GM19025 (cell line): Measurements from ENCODE around the gene ERICH2.

Experiments used
- ATAC-seq: cut with Tn5 transposase; IDR thresholded peaks from one replicate; pipeline ENCODE4 v1.9.1; 2021; ENCODE audit warnings: mild to moderate bottlenecking, low read depth, moderate library complexity; ENCODE audit not compliant: unreplicated experiment

ERICH2 gene

GRCh38 chr2:170761572-170761971 is 8.6 kb upstream of the ERICH2 start:
- no peak for ATAC-seq

DNA sequence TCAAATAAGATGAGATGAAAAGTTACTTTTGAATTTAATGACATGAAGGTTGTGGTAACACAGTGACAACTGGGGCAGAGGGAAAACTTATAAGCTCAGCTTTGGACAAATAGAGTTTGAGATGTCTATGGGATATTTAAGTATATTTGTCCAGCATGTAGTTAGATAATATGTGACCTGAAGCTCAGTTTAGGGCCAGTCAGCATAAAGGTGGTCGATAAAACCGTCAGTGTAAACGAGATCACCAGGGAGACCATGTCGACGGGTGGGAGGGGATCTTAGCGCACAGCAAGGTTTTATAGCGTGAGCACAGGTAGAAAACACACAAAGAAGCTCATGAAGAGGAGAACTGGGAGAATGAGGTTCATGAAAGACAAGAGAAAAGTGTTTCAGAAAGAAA is 7.4 kb upstream of the ERICH2 start:
- no peak for ATAC-seq

GRCh38 chr2:170763232-170763631 is 6.9 kb upstream of the ERICH2 start:
- ATAC-seq, result no peak

DNA sequence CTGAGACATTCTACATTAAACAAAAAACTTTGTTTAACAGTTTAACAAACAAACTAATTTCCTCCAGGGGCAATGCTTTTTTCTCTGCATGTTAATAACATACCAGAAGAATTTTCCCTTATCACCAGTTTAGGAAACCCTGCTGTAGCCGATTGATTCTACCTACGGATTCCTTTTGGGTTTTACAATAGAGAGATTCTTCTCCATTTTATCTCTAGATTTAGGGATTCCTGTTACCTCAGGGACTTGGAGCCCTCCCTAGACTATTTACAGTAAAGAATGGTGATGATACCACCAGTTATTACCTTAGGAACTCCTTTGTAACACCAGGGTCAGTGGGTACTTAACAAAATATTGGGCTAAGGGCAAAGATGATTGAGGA is 5.3 kb upstream of the ERICH2 start:
- no peak for ATAC-seq

GRCh38 chr2:170766693-170767092 is 3.5 kb upstream of the ERICH2 start:
- ATAC-seq, result no peak

DNA sequence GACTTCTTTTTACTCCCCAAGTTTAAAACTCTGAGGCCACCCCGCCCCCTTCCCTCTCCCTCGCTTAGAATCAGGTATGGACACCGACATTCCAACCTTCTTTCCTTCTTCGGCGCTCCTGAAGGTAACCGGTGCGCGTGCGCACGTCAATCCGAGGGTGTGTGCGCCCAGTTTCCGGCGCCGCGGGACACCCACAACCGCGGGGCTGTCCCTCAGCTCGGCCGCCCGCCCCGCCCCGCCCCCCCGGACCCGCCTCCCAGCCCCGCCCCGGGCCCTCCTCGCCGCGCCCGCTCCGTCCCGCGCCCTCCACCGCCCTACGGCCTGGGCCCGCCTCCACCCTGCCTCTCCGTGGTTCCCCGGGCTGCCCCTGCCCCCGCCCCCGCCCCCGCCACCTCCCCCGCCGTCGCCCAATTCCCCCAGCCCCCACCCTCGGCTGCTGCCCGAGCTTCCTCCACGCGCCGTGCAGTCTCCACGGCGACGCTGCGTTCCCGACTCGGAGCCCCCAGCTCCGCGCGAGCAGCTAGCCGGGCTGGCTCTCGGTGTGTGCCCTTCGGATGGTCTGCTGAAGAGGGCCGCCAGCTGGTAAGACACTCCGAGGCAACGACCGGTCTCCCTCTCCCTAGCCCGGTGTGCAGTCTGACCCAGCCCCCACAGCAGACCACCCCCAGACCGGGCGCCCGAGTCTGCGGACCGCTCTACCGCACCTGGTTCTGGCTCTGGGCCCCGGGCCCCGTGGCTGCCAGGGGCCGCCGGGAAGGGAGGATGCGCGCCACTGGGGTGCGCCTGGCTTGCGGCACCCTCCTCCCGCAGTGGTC is 635 bp downstream of the ERICH2 start:
- ATAC-seq, result peak; percentile 73

DNA sequence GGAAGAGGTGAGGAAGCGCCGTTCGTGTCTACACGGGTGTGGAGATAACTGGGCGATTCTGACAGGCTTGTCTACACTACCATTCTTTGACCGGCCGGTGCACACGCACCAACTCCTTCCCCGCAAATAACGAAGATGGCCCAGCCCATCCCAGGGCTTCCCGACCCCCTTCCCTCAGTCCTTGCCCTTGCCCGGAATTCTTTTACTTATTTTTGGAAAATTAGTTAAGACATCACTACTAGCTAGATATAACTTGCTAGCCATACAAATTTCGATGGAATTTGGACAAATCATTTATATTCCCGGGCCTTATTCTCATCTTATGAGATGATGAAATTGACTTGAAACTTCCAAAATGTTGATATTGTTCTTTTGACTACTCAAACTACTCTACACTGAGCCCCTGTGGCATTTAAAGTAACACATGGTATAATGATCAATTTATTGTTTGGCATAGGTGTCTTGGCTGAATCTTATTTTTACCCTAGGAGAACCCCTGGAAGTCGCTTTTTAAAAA is 1.3 kb downstream of the ERICH2 start:
- ATAC-seq, result no peak

- ATAC-seq, result no peak
Observed at GRCh38 chr2:170772295-170772694, 2.1 kb downstream of the ERICH2 start.

DNA sequence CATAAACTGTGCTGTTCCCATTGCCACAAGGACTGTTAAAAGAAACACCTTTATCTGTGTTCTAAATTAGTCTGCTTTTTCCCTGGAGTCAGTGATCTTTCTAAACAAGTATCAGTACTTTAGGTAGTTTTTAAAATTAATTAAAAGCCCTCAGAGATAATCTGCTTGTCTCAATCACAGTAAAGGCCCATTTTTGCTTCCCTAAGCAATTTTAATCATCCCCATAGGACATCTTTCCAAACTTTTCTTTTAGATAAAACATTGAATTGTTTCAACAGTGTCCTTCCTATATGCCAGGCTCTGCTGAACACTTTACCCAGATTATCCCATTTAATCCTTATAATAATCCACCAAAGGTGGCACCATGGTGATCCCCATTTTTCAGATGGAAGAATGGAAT is 3.9 kb downstream of the ERICH2 start:
- no peak for ATAC-seq

DNA sequence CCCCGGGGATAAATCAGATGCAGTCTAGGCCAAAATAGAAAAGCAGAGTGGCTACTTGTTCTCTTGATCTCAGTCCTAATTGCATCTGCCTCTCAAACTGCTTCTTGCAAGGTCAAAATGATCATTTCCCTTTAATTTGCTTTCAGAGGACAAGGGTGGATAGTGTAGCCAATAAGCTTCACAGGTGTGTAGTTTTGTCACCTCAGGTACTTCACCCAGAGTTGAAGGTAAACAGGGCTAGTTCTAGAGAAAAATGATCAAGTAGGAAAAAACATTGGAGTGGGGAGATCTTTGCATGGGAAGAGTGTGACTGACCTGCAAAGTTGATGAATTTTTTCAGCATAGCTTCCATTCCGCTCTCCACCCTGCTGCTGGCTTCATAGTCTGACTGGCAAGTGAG is 8.7 kb downstream of the ERICH2 start:
- ATAC-seq, result no peak

- no peak for ATAC-seq
Observed at GRCh38 chr2:170779304-170779703, 9.1 kb downstream of the ERICH2 start.

GRCh38 chr2:170782673-170783072 is 12.5 kb downstream of the ERICH2 start:
- ATAC-seq, result no peak

DNA sequence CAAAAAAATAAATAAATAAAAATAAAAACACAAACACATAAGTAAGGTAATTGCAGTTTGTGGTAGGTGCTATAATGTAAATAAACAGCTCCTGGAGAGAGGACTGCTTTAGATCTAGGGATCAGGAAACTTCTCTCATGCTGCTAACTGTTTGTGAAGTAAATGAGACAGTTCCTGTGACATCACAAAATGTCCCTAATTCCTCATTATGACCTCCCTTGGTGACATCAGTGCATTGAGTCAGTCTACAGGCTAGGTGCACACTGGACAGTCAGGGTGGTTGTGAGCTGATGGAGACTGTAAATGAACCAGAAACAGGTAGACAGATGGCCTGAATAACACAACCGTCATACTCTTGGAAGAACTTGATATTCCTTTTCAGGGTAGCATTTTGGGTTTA is 13.4 kb downstream of the ERICH2 start:
- no peak for ATAC-seq

DNA sequence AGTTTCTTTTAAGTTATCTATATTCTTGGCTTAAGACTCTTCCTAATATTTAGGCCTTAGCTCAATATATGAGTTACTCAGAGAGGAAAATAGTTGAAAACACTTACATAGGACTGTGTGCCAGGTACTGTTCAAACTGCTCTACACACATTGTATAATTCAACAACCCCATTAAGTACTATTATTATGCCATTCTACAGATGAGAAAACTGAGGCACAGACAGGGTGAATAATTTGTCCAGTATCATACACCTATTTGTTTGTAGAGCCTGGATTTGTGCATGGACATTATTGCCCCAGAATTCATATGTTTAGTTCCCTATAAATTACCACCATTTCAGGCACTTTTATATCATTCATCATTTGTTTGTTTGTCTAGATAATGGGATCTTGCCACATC is 28.8 kb downstream of the ERICH2 start:
- ATAC-seq, result no peak

GRCh38 chr2:170806548-170806947 is 36.4 kb downstream of the ERICH2 start:
- ATAC-seq, result no peak

- no peak for ATAC-seq
Observed at GRCh38 chr2:170812710-170813600, 42.8 kb downstream of the ERICH2 start.

DNA sequence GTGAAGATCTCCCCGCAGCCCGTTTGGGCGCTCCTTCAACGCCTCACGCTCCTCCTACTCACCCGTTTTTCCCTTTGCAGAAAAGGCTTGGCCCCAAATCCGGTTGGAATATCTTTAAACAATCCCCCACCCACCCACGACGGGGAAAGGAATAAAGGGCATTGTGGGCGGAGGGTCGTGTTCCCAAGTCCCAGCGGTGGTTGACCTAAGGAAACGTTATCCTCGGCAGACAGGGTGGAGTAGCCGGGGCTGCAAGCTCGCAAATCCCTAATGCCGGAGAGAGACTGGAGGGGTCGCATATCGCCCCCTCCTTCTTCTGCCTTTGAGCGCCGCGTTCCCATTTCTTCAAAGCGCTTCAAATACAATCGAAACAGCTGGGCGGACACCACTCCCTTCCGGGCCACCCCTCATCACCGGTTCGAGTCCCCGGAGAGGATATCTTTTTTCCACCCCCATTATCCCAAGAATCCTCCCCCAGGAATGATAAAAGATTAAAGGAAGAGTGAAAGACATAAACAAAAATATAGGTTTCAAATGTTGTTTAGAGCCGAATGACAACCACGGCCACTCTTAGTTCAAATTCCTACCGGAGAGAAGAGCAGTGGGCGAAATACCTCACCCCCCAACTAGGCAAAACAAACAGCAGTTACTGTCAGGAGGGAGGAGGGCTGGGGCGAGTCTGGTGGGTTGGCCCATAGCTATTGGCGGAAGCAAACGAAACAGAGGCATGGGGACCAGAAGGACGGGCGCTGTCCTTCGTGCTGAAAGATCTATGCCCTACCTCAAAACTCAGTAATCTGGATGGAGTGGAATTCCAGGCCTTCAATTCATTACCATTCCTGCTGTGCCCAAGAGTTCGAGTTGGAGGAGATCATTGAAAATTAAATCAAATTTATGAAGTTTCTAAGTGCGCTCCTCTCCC is 43.7 kb downstream of the ERICH2 start:
- ATAC-seq, result no peak

GRCh38 chr2:170814533-170815230 is 44.5 kb downstream of the ERICH2 start:
- no peak for ATAC-seq

DNA sequence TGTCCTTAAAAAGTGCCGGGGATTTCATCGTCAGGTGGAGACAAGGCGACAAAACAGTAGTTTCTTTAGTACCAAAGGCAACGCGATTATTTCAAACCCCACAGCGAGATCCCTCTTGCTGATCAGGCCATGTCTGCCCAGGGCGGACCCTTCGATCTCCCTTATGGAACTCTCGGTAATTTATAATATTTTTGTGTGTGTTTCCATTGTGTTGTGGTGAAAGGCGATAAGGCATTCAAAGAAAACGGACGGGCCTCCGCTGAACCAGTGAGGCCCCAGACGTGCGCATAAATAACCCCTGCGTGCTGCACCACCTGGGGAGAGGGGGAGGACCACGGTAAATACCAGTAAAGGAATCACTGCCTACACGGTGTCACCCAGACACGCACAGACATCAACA is 45.1 kb downstream of the ERICH2 start:
- no peak for ATAC-seq
